Measurements from ENCODE around the gene GULP1.

The GULP1 gene

GRCh38 chr2:188506843-188507242, 215.2 kb downstream of the GULP1 start:
- Mint-ChIP-seq H3K9me3 (no peaks in the 10 kb centered on the region), H3K4me1 (no peaks in the 10 kb centered on the region), H3K27ac (no peak overlapping the region), H3K4me3 (no peak overlapping the region), H3K27me3 (no peaks in the 10 kb centered on the region), H3K36me3 (no peaks in the 10 kb centered on the region)
- CTCF ChIA-PET, result no interaction called here
- no peak for DNase-seq

GRCh38 chr2:188511346-188511745, 219.7 kb downstream of the GULP1 start:
- H3K36me3 Mint-ChIP-seq, result no peaks in the 10 kb centered on the region
- no peak overlapping the region for H3K27ac Mint-ChIP-seq
- H3K4me3 Mint-ChIP-seq, result no peak overlapping the region
- no peaks in the 10 kb centered on the region for H3K9me3 Mint-ChIP-seq
- DNase-seq, result no peak
- CTCF ChIA-PET, result no interaction called here
- H3K27me3 Mint-ChIP-seq, result no peaks in the 10 kb centered on the region
- H3K4me1 Mint-ChIP-seq, result no peaks in the 10 kb centered on the region

- H3K4me1 Mint-ChIP-seq, result no peaks in the 10 kb centered on the region
- DNase-seq, result no peak
- no peak overlapping the region for H3K4me3 Mint-ChIP-seq
- no peaks in the 10 kb centered on the region for H3K9me3 Mint-ChIP-seq
- no peaks in the 10 kb centered on the region for H3K27me3 Mint-ChIP-seq
- no peaks in the 10 kb centered on the region for H3K36me3 Mint-ChIP-seq
- no peak overlapping the region for H3K27ac Mint-ChIP-seq
- CTCF ChIA-PET, result no interaction called here
Observed at GRCh38 chr2:188512456-188512855, 220.8 kb downstream of the GULP1 start.

GRCh38 chr2:188515918-188516317, 224.2 kb downstream of the GULP1 start:
- H3K4me1 Mint-ChIP-seq, result no peaks in the 10 kb centered on the region
- no peak overlapping the region for H3K27ac Mint-ChIP-seq

GRCh38 chr2:188517549-188518215, 226.0 kb downstream of the GULP1 start:
- H3K36me3 Mint-ChIP-seq, result no peaks in the 10 kb centered on the region
- H3K9me3 Mint-ChIP-seq, result no peaks in the 10 kb centered on the region
- no peak overlapping the region for H3K27ac Mint-ChIP-seq
- DNase-seq, result no peak
- H3K4me1 Mint-ChIP-seq, result no peaks in the 10 kb centered on the region
- H3K4me3 Mint-ChIP-seq, result no peak overlapping the region
- CTCF ChIA-PET, result no interaction called here
- H3K27me3 Mint-ChIP-seq, result no peaks in the 10 kb centered on the region

More at GRCh38 chr2:188515918-188516317, 224.2 kb downstream of the GULP1 start:
- DNase-seq, result no peak
- Mint-ChIP-seq H3K27me3 (no peaks in the 10 kb centered on the region), H3K36me3 (no peaks in the 10 kb centered on the region), H3K9me3 (no peaks in the 10 kb centered on the region), H3K4me3 (no peak overlapping the region)
- CTCF ChIA-PET, result no interaction called here

GRCh38 chr2:188518381-188518780, 226.7 kb downstream of the GULP1 start:
- CTCF ChIA-PET, result no interaction called here
- Mint-ChIP-seq H3K9me3 (no peaks in the 10 kb centered on the region), H3K4me1 (no peaks in the 10 kb centered on the region), H3K36me3 (no peaks in the 10 kb centered on the region), H3K27ac (no peak overlapping the region), H3K4me3 (no peak overlapping the region), H3K27me3 (no peaks in the 10 kb centered on the region)
- DNase-seq, result no peak

GRCh38 chr2:188519136-188519535, 227.5 kb downstream of the GULP1 start:
- no peak for DNase-seq
- H3K27me3 Mint-ChIP-seq, result no peaks in the 10 kb centered on the region
- no peak overlapping the region for H3K27ac Mint-ChIP-seq
- no peaks in the 10 kb centered on the region for H3K36me3 Mint-ChIP-seq
- no peaks in the 10 kb centered on the region for H3K4me1 Mint-ChIP-seq
- no peaks in the 10 kb centered on the region for H3K9me3 Mint-ChIP-seq
- CTCF ChIA-PET, result no interaction called here
- no peak overlapping the region for H3K4me3 Mint-ChIP-seq

GRCh38 chr2:188522517-188522916, 230.8 kb downstream of the GULP1 start:
- no peaks in the 10 kb centered on the region for H3K9me3 Mint-ChIP-seq
- no peaks in the 10 kb centered on the region for H3K27me3 Mint-ChIP-seq
- H3K36me3 Mint-ChIP-seq, result no peaks in the 10 kb centered on the region
- H3K4me3 Mint-ChIP-seq, result no peak overlapping the region
- H3K4me1 Mint-ChIP-seq, result no peaks in the 10 kb centered on the region
- H3K27ac Mint-ChIP-seq, result no peak overlapping the region
- no peak for DNase-seq
- CTCF ChIA-PET, result interaction anchor here (0.9 to 1.6 kb wide), 3 partner anchors 461 to 767 kb away, joined by 3 to 4 read pairs (median 3); no protein-coding TSS in a partner anchor

- no peaks in the 10 kb centered on the region for H3K9me3 Mint-ChIP-seq
- no peak for DNase-seq
- H3K27me3 Mint-ChIP-seq, result no peaks in the 10 kb centered on the region
- H3K4me3 Mint-ChIP-seq, result no peak overlapping the region
- CTCF ChIA-PET, result interaction anchor here (2.0 kb wide), 1 partner anchor 888 kb away, joined by 8 read pairs; no protein-coding TSS in a partner anchor
- H3K36me3 Mint-ChIP-seq, result no peaks in the 10 kb centered on the region
- H3K27ac Mint-ChIP-seq, result no peak overlapping the region
- H3K4me1 Mint-ChIP-seq, result no peaks in the 10 kb centered on the region
Observed at GRCh38 chr2:188523919-188524318, 232.2 kb downstream of the GULP1 start.

- no peaks in the 10 kb centered on the region for H3K36me3 Mint-ChIP-seq
- H3K9me3 Mint-ChIP-seq, result no peaks in the 10 kb centered on the region
- no peak overlapping the region for H3K4me3 Mint-ChIP-seq
- no peaks in the 10 kb centered on the region for H3K27me3 Mint-ChIP-seq
- no peak overlapping the region for H3K27ac Mint-ChIP-seq
- no peaks in the 10 kb centered on the region for H3K4me1 Mint-ChIP-seq
- CTCF ChIA-PET, result interaction anchor here (0.7 to 2.0 kb wide), 5 partner anchors 9 to 887 kb away, joined by 3 to 8 read pairs (median 3); no protein-coding TSS in a partner anchor
- DNase-seq, result peak; percentile 22
Observed at GRCh38 chr2:188524519-188525113, 232.9 kb downstream of the GULP1 start.

GRCh38 chr2:188526701-188527100, 235.0 kb downstream of the GULP1 start:
- Mint-ChIP-seq H3K4me1 (no peaks in the 10 kb centered on the region), H3K36me3 (no peaks in the 10 kb centered on the region), H3K9me3 (no peaks in the 10 kb centered on the region), H3K27me3 (no peaks in the 10 kb centered on the region), H3K4me3 (no peak overlapping the region), H3K27ac (no peak overlapping the region)
- DNase-seq, result no peak
- CTCF ChIA-PET, result interaction anchor here (1.0 kb wide), 1 partner anchor 451 kb away, joined by 4 read pairs; no protein-coding TSS in a partner anchor

- H3K4me3 Mint-ChIP-seq, result no peak overlapping the region
- H3K9me3 Mint-ChIP-seq, result no peaks in the 10 kb centered on the region
- no peaks in the 10 kb centered on the region for H3K27me3 Mint-ChIP-seq
- no peaks in the 10 kb centered on the region for H3K4me1 Mint-ChIP-seq
- H3K36me3 Mint-ChIP-seq, result no peaks in the 10 kb centered on the region
- CTCF ChIA-PET, result interaction anchor here (1.0 kb wide), 1 partner anchor 451 kb away, joined by 4 read pairs; no protein-coding TSS in a partner anchor
- H3K27ac Mint-ChIP-seq, result no peak overlapping the region
- DNase-seq, result no peak
Observed at GRCh38 chr2:188527141-188527540, 235.5 kb downstream of the GULP1 start.

- CTCF ChIA-PET, result no interaction called here
Observed at GRCh38 chr2:188527581-188527993, 235.9 kb downstream of the GULP1 start.

GRCh38 chr2:188529710-188530109, 238.0 kb downstream of the GULP1 start:
- H3K27me3 Mint-ChIP-seq, result no peaks in the 10 kb centered on the region
- no peaks in the 10 kb centered on the region for H3K4me1 Mint-ChIP-seq
- H3K27ac Mint-ChIP-seq, result no peak overlapping the region
- no peaks in the 10 kb centered on the region for H3K36me3 Mint-ChIP-seq
- no peak for DNase-seq
- no peaks in the 10 kb centered on the region for H3K9me3 Mint-ChIP-seq
- CTCF ChIA-PET, result no interaction called here
- no peak overlapping the region for H3K4me3 Mint-ChIP-seq

More at GRCh38 chr2:188527581-188527993, 235.9 kb downstream of the GULP1 start:
- H3K36me3 Mint-ChIP-seq, result no peaks in the 10 kb centered on the region
- no peaks in the 10 kb centered on the region for H3K27me3 Mint-ChIP-seq
- no peaks in the 10 kb centered on the region for H3K9me3 Mint-ChIP-seq
- H3K4me1 Mint-ChIP-seq, result no peaks in the 10 kb centered on the region
- no peak overlapping the region for H3K27ac Mint-ChIP-seq
- no peak overlapping the region for H3K4me3 Mint-ChIP-seq
- no peak for DNase-seq

- Mint-ChIP-seq H3K27me3 (no peaks in the 10 kb centered on the region), H3K27ac (no peak overlapping the region), H3K9me3 (no peaks in the 10 kb centered on the region), H3K36me3 (no peaks in the 10 kb centered on the region), H3K4me3 (no peak overlapping the region), H3K4me1 (no peaks in the 10 kb centered on the region)
- CTCF ChIA-PET, result no interaction called here
- DNase-seq, result no peak
Observed at GRCh38 chr2:188534875-188535274, 243.2 kb downstream of the GULP1 start.
